Measurements from ENCODE around the gene CPEB1.

The CPEB1 gene

DNA sequence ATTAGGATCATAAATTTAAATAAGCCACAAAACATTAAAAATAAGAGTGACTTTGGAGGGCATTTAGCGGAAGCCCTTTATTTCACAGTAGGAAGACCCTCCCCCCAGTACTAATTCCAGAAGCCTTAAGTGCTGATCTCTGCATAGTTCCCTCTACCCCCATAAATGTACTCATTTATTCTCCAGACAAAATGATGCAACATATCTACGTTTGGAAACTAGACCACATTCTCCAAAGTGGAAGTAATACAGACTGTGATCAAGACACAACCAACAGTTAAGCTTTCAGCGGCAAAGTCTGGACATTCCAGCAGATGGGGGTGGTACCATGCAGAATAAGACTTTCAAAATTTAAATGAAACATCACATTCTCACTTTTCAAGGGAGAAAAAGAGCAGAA is 62.1 kb downstream of the CPEB1 start:
- no peak for DNase-seq

DNA sequence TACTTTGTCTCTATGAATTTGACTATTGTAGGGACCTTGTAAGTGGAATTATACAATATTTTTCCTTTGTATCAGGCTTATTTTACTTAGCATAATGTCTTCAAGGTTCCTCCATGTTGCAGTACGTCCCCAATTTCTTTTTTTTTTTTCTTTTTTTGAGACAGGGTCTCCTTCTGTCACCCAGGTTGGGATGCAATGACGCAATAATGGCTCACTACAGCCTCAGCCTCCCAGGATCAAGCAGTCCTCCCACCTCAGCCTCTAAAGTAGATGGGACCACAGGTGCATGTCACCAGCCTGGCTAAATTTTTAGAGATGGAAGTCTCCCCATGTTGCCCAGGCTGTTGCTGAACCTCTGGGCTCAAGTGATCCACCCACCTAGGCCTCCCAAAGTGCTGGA is 66.5 kb downstream of the CPEB1 start:
- DNase-seq: no peak

DNA sequence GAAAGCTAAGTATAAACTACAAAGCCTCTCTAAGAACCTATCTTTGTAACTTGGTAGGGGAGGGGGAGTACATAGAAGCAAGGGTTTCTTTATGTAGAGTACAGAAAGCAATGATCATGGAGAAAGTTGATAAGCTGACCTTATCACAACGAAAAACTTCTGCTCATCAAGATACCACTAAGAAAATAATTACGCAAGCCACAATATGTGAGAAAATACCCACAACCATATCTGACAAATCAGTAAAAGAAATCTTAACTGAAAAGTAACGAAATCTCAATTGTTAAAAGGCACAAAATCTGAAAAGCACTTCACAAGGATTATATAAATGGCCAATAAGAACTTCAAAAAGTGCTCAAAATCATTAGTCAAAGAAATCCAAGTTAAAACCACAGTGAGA is 71.8 kb downstream of the CPEB1 start:
- DNase-seq: no peak

DNA sequence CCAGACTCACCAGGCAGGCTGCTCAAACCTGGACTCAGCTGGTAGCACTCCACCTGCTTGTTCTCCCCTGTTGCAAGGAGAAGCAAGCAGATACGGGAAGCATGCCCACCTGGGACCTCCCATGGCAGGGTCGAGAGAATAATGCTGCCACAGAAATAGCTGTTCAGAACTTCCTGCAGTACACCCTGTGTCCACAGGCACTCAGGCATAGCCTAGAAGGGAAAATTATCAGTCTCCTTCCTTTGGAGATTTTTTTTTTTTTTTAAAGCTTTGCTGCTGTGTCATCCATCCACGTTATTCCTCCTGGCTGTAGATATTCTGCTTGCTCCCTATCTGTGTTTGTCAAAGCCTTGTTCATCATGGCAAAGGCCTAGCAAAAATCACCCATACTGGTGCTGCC is 74.2 kb downstream of the CPEB1 start:
- DNase-seq: no peak

DNA sequence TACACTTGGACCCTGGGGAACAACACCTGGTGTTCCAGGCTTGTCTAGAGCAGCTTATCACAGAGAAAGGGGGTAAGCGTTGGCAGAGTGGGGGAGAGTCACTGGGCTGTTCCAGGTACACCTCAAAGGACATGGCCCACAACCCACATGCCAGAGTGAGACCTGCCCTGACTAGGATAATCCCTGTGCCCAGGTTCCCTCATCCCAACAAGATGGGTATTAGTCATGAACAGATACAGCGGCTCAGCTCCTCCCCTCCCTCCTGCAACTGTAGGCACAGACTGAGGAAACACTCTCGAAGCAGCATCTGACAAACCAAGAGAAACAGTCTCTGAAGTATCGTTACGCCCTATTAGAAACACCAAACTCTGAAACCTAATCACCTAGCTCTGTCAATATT is 74.9 kb downstream of the CPEB1 start:
- DNase-seq: no peak

DNA sequence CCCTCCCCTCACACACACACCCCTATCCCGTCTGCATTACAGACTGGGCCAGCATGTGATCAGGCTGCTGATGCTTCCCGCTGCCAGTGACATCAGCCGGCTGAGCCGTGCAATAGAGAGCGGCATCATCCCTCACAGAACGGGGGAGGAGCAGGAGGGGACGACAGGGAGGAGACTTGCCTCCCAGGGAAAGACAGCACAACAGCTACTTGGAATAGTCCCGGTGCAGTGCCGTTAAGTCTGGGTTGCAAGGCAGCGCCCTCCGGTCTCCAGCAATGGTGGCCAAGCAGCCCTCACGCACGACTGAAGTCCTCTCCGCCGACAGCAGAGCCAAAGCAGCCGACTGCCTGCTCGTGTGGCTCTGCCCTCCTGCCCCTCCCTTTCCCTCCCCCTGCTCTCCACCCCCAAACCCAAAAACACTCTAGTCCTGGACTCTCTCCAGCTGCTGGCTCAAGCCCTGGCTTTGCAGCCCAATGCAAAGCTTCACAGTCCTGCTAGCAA is 75.4 kb downstream of the CPEB1 start:
- no peak for DNase-seq

DNA sequence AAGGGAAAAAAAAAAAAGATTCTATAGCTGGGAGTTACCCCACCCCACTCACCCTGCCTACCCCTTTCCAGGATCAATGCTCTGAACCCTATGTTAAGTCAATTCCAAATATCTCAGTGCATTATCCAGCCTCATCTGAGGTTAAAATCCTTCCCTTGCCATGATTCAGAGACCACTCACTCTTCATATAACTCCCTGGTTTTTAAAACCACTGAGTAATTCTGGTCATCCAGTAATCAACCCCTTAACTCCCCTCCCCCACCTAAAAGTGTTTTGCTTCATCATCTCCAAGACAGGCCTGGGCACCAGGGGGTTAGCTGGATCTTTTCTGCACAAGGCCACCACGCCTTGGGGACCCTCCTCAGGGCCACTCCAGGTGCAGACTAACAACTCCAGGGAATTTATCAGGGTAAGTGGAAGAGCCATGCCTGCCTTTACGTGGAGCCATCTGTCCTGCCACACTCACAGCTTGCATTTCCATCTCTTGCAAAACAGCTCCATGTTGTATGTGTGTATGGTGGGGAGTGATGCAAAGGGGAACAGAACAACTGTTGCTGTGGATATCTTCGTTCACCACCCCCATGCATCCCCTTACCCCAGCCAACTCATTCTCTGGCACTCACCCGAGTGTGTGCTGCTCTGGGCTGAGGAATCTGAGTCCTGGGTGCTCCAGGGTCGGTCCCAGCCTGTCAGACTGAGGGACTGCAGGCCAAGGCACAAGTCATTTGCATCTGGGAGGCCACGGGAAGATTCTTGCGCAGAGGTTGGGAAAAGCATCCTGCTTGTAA is 76.2 kb downstream of the CPEB1 start:
- no peak for DNase-seq

DNA sequence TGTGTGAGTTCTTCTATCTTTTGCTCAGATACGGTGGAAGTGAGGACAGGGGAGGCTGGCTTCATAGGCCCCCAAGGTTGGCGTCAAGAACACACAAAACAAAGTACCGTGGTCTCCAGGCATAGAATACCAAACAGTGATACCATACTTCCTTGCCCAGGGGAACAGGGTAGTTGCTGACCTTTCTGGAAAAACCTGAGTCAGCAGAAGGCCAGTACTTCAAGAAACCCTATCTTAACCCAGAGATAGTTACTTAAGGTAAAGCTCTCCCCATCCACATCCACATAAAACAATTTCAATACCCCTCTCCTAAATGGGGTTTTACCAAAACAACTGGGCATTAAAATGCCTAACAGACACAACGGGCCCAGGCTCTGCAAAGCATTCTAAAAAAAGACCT is 77.3 kb downstream of the CPEB1 start:
- DNase-seq: no peak

DNA sequence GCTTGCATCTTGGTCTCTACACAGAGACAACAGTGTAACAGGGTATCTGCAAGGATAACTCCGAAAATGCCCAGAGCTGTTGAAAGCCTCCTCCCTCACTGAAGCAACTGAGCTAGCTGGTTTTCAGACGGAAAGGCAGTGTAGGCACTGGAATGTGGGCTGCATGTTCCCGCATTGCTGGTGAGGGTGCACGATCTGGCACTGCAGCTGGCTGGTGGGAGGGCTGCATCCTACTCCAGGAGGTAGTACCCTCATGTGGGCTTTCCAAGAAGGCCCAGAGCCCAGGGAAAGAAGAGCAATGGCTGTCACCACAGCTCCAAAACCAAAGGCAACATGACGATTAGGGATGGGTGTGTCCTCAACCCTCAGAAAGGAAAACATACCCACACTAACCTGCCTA is 78.2 kb downstream of the CPEB1 start:
- DNase-seq: no peak

DNA sequence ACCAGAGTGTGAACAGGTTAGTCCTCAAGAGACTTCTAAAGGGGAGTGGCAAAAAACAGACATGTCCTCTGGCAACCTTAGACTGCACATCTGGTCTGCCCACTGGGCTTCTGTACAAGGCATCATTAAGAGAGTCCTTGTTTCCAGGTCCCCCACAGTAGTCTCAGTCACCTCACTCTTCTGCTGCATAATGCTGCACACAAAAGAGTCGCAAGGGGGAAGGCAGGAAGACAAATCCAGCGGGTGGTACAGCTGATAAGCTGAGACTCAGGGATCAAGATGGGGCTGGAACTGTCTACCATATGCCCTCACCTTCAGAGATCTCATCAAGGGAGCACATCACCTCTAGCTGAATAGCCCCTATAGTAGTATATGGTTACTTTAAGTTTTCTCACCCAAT is 79.5 kb downstream of the CPEB1 start:
- DNase-seq: no peak

DNA sequence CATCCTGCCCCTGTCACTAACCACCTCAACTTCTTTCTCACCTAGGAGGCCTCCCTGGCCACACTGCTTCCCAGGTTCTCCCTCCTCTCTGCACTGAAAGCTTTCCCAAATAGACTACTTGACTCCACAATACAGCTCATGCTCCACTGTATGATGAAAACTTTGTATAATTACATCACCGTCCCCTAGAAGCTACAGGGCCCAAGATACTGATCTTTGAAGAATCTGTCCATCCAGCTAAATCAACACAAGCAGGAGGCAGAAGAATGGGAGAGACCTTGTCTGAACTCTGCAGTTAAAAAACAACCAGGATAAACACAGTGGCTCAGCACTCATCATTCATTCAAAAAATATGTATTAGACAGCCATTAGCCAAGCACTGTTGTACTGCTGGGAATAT is 80.5 kb downstream of the CPEB1 start:
- DNase-seq: no peak

DNA sequence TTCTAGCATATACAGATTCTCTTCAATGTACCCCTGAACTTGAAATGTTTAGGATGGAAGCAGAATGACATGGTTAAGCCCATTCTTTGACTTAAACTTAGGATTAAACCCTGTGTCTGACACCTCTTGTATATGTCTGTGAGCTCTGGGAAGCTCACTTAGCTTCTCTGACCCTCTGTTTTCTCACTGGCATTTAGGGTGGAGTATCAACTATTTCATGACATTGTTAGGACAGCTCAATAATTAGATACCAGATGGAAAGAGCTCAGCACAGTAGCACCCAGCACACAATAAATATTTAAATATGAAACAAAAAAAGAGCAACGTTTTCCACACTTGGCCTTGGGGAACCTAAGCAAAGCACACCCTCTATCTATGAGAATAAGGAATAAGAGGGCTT is 88.7 kb downstream of the CPEB1 start:
- DNase-seq: no peak

DNA sequence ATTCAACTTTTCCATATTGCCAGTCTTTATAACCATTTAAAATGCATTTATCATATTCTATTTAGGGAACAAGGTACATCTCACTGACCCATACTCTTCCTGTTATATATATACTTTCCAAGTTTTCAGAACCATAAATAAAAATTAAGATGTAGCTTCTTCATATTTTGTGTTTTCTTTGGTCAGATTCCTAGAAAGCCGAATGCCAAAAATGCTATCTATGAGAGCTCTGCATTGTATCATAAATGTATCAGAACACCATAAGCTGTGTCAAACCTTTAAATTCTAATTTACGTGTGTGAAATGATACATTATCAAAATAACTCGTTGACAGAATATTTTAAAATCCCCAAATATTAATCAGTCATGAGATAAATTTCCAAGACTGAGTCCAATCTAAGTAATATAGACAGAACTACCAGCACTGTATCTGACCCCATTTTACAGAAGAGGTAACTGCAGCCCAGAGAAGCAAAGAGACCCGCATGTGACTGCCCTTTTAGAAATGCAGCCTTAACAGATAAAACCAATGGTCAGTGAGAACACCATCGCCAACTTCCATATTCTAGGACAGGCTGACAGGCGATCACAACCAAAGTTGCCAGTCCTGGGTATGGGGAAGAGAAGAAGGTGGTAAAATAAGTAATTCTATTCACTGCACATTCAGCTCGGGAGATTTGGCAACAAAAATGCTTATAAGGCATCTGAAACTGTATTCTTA is 90.7 kb downstream of the CPEB1 start:
- no peak for DNase-seq

DNA sequence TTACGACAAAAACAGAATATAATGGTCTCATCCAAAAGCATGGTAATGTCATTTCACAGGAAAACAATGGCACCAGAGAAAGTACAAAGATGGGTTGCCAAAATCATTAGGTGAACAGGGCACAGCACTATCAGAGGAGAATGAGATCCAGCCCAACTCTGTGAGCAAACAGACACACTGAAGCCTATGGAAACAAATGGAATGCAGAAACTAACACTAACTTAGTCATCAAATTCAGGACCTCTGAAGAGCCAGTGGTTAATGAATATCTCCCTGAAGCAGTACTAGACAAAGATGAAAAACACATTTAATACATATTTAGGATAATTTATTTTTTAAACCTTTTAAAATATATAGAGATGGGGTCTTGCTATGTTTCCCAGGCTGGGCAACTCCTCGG is 92.3 kb downstream of the CPEB1 start:
- no peak for DNase-seq

DNA sequence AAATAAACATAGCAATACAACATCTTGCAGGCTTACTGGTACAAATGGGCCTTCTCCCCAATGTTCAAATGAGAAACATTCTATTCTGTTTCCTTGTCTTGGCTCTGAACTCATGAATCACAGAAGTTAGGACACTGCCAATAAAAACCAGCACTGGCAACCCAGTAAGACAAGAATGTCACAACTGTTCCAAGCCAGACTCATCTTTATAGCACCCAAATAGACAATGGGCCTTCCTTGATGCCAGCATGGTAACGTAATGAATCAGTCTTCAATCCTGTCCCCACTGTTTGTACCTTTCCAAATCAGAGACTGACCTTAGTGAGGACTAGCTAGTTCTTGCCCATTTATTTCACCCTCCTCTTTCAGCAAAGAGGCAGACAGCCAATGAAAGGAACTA is 92.8 kb downstream of the CPEB1 start:
- DNase-seq: no peak

DNA sequence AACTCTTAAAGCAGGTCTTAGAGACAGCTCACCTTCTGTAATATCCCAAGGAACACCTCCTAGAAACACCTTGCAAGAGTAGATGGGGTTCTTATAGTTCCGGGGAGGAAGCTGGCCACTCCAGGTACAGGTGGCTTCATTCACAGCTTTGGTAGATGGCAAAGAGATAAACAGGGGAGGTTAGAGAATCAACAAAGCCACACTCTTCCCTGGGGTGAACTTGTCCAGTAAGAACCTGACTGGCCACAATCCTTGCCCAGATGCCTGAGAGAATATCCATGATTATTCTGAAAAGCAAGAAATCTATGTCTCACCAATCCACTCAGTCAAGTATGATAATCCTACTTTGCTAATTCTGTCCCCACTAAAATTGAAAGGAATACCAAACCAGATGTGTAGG is 93.3 kb downstream of the CPEB1 start:
- no peak for DNase-seq

DNA sequence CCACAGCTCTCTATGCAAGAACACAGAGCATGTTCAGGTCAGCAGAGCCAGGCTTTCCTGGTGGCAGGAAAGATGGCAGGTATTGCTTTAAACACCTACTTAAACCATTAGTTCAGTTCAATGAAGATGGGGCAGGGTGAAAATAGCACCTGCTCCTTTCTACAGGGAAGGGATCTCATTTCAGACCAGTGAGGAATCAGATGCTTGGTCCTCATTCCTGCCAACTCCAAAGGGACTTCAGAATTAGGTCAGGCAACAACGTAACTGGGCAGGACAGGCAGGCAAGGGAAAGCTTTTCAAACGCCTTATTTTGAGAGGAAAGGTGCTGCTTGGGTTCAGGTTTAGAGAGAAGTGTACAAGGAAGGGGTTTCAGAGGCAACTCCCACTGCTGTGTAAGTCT is 94.3 kb downstream of the CPEB1 start:
- DNase-seq: no peak

DNA sequence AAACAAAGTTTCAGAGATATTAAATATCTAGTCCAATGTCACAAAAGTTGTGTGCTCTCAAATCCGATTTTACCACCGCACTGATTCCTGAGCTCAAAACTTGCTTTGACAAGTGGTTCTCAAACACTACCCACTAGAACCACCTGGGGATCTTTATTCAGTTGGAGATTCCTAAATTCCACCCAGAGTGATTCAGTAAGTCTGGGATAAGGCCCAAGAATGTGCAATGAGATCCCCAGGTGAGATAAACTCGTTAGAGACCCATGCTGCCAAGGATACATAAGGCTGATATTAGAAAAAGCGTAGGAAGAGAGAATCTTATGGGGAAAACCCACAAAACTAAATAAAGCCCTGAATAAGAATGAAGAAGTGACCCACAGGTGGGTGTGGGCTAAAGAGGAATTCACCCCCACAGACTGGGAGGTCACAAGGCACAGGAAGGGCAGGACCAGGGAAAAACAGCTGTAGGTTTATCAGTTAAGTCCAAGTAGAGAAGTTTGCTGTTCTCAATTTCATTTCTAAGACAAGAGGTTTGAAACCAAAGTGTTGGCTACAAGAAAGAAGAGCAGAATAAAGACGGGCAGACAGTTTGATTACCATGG is 95.4 kb downstream of the CPEB1 start:
- DNase-seq: no peak

DNA sequence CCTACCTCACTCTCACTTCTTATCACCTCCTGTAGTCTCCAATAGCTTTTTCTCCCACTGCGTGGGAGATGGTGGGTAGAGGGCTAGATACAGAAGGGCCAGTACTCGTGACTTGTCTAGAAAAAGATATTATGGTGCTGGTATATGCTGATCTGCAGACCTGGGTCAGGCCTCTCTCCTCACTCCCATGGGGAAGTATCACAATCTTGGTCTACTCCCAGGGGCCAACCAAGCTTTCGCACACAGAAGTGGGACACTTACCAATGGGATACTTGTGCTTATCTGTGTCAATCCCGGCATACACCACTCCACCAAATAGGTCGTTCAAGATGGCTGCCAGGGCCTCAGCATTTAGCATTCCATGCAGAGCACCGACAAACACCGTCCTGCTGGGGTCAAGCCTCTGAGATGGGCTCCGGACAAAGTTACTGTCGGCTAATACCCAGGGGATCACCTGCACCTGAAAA is 97.9 kb downstream of the CPEB1 start:
- no peak for DNase-seq

DNA sequence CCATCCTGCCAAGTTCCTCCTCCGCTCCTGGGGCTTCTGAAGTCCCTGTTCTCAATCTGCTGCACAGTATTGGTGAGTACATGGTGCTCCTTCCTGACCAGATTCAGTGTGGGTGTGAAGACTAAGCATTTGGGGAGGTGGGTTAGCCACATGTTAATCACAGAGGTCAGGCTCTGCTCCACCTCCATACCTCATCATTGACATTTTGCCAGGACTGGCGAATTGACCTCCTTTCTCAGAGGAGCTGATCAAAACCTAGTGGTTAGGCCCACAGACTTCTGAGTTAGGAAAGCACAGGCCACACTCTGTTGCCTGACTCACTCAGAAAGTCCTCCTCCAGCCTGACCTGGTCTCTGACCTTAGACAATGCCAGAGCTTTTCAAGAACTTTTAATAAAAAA is 98.5 kb downstream of the CPEB1 start:
- DNase-seq: no peak

DNA sequence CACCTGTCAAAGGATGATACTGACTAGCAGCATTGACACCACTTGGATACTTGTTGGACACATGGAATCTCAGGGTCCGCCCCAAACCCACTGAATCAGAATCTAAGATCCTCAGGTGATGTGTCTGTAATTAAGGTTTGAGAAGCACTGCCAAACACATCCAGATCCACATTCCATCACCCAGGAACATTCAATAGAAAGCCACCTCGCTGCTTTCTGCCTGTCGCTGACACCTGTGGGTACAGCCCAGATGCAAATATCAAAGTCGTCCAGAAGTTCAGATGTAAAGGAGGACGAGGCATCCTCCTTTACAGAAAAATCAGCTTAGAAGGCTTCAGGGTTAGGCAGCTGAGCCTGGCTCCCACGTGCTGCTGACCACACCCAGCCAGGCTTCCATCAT is 101.7 kb downstream of the CPEB1 start:
- no peak for DNase-seq

DNA sequence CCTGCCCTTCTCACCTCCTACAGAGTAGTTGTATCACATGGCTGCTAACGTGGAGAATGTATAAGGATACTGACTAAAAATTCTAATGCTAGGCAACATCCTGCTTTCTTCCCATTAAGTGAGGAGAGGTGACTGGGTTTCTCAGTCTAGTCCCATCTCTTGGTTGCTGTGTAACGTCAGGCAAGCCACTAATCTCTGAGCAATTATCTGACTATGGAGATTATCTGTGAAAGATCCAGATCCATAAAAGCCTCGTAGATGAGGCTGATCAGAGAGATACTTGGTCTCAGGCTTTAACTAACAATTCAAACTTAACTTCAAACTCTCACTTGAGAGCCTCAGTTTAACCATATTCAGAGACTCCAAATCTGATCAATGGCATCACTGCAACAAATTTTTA is 102.2 kb downstream of the CPEB1 start:
- no peak for DNase-seq

DNA sequence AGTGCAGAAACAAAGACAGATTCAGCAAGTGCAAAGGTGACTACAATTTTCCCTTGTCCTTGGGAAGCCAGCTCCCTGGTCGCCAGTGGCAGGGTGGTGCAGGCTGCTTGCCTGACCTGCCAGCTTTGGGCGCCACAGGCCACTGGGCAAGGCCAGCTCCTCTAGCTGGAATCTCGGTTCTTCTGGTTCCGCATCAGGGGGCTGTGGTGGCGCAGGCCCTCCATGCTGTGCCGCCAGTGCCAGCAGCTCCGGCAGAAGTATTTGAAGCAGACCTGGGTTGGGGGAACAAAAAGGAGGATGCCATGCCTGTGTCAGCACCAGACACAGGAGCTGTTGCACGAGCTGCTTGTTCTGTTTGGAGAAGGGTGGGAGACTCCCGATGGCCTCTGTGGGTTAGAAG is 102.7 kb downstream of the CPEB1 start:
- no peak for DNase-seq

DNA sequence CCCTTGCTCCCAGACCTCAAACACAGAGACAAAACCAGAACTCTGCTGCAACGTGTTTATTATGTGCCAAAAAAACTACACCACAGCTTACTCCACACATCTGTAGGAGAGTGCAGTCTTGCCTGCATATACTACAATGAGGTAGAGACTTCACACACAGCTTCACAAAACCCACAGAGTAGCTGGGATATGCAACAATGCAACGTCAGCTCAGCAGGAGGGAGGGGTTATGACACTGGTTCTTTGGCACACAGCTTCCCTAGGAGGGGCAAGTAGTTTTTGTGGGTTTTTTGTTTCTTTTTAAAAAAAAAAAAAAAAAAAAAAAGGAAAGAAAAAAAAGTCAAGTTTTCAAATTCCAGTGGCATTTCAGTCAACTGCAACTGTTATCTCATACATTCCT is 104.0 kb downstream of the CPEB1 start:
- DNase-seq: no peak

Data from stimulated activated CD4-positive, alpha-beta T cell treated with anti-CD3 and anti-CD28 coated beads, Interleukin-1b, Interleukin-23, amount 100 ng/mL, for 48 hours (primary cell).